ENCODE data around the gene SRR. TPM values are rescaled to one million over a fixed set of nuclear protein-coding genes. Genes with fewer than 3 reads are reported as not detected.

SRR gene
- 18.0 and 18.7 TPM in 2 replicates for total RNA-seq

GRCh38 chr17:2303204-2304188, at the start of gene SRR, which contains the start of gene SMG6:
Gene SRR, plus strand, starts transcription at chr17:2303950. Its CDS starts 11,611 bp downstream, at chr17:2315561.
Gene SMG6, minus strand, starts transcription at chr17:2303785. Its CDS starts 65 bp downstream, at chr17:2303720.

DNA sequence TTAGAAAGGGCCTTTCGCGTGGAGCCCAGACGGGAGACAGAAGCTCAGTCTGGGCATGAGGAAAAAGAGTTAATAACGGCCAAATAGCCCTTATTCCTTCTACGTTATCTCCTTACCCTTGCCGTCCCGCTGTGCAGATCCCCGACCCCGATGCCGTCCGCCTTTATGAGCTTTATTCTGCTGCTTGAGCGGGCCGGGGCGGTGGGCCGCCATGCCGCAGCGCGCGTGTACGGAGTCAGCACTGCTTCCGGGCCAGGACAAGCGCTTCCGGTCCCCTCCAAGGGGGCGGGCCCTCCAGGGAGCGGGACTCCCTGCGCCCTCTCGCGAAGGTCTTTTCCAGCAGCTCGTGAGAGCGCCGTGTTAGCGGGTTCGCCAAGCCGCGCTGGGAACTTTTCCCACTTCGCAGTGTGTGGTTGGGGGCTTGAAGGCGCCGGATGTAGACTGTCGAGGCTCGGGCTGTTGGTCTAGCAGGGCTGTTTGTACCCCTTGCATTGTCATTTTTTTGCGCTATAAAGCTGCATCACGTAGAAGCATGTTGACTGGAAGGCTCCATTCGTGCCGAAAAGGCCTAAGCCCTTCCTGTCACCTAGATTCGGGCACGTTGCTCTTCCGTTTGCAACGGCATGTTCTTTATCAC, 32.6 kb downstream of the SRR start, which contains the start of gene TSR1:
Gene TSR1, minus strand, starts transcription at position 243 of the 637 bp plus-strand sequence. Its CDS starts 30 bp downstream, at position 213.

DNA sequence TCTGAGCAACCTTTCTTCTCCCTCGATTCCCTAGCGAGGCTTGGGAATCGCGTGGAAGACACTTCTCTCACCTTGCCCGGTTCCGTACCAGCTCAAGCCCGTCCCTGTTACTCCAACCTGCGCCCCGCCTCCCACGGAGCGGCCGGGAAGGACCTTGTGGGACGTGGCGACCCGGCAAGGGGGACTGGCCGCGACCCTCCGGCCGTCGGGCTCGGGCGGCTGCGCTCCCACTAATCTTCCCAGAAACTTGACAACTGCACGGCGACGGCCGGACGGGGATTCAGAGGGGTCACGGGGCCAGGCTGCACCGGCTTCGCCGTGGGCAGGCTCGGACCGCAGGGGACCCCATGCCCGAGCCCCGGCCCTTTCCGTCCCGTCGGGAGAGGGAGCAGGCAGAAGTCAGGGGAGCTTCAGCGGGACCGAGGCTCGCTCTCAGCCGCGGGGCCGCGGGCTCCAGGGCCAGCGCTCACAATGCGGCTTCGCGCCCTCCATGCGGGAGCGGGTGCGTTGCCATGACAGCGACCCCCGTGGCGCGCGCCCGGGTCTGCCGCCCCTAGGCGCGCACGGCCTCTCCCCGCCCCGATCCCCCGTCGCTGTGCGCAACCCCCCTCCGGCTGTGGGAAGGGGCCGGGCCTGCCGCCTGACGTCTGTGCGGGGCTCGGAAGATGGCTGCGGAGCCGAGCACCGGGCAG, 33.2 kb downstream of the SRR start, which contains the start of gene SGSM2:
Gene SGSM2, plus strand, starts transcription at position 650 of the 692 bp plus-strand sequence. CDS start 188 bp downstream, outside the sequence.

Other genes starting within 250 kb of the SRR start
- 32.2 and 32.5 TPM in 2 replicates for gene HIC1, start 248.8 kb upstream of the SRR start, total RNA-seq
- gene SMG6, start 165 bp upstream of the SRR start, total RNA-seq = 32.0 and 33.2 TPM in 2 replicates
- gene TSR1, start 32.5 kb downstream of the SRR start, total RNA-seq = 32.5 and 39.8 TPM in 2 replicates
- 34.7 and 51.5 TPM in 2 replicates for gene SGSM2, start 33.6 kb downstream of the SRR start, total RNA-seq
- 7.4 and 11.8 TPM in 2 replicates for gene MNT, start 97.1 kb downstream of the SRR start, total RNA-seq
- gene METTL16, start 207.9 kb downstream of the SRR start, total RNA-seq = 8.6 and 10.4 TPM in 2 replicates

Measured in bronchial smooth muscle cell (primary cell).